ENCODE data around the gene TLK2.
A peak's percentile ranks its signal among the peaks of the same experiment; 100 is the strongest.
"Not testable (repeated sequence)": the region's sequence is repeated elsewhere in the genome, so short reads cannot be mapped to it uniquely, and the experiment has no call there.

Gene TLK2

DNA sequence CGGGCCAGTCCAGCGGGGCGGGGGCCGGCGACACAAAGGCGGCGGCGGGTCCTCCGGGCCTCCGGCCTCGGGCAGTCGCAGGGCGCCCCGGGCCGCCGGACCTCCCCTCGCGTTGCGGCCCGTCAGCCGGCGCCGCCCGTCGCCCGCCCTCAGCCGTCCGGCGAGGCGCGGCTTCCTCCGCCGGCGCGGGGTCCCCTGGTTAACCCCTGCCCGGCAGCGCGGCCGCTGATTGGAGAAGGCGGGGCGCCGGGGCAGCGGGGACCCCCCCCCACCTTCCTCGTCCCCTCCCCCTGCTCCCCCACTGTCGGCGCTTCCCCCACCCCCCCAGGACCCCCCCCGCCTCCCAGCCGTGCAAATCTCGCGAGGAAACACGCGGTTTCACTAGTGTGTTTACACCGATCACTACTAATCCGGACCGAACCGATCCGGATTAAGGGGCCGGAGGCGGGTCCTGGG is at the start of gene TLK2:
Gene TLK2, plus strand, starts transcription at position 402 of the 456 bp plus-strand sequence. CDS start 2,301 bp downstream, outside the sequence.
- peaks cover 28% of the 10 kb centered on the region for H3K4me1 ChIP-seq (ENCODE audit: insufficient read depth, low read length)
- ATAC-seq (ENCODE audit: insufficient read depth, low read depth) (peak; percentile 86), DNase-seq (peak; percentile 84)
- peaks cover 16% of the 10 kb centered on the region for H3K36me3 ChIP-seq (ENCODE audit: insufficient read depth, low read length)
- H3K79me2 ChIP-seq (ENCODE audit: insufficient read depth, low read length) = peaks cover 61% of the 10 kb centered on the region
- no peaks in the 10 kb centered on the region for H3K27me3 ChIP-seq (ENCODE audit: insufficient read depth, low read length, poor library complexity)
- peak within 1 kb of the TSS; percentile 58 to 69; a peak in 3 of 4 replicates for H3K4me3 ChIP-seq (ENCODE audit: low read depth in 1 of 2, low read length in 2 of 2)
- TF ChIP-seq, protein P1, sequence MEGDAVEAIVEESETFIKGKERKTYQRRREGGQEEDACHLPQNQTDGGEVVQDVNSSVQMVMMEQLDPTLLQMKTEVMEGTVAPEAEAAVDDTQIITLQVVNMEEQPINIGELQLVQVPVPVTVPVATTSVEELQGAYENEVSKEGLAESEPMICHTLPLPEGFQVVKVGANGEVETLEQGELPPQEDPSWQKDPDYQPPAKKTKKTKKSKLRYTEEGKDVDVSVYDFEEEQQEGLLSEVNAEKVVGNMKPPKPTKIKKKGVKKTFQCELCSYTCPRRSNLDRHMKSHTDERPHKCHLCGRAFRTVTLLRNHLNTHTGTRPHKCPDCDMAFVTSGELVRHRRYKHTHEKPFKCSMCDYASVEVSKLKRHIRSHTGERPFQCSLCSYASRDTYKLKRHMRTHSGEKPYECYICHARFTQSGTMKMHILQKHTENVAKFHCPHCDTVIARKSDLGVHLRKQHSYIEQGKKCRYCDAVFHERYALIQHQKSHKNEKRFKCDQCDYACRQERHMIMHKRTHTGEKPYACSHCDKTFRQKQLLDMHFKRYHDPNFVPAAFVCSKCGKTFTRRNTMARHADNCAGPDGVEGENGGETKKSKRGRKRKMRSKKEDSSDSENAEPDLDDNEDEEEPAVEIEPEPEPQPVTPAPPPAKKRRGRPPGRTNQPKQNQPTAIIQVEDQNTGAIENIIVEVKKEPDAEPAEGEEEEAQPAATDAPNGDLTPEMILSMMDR (IDR thresholded peaks at IDR 0.05; ENCODE audit: borderline replicate concordance, extremely low read depth, low read length, poor library complexity, severe bottlenecking) = no peak
- TF ChIP-seq EZH2 (IDR thresholded peaks at IDR 0.05; ENCODE audit: borderline replicate concordance, low read depth, low read length, severe bottlenecking) = no peak
- peaks cover 8% of the 10 kb centered on the region; the same call in 1 of the 2 replicates for H4K20me1 ChIP-seq (ENCODE audit: insufficient read depth, low read length)
- peak within 1 kb of the TSS; percentile 64 for H2AFZ ChIP-seq (ENCODE audit: low read depth, low read length)
- H3K4me2 ChIP-seq (ENCODE audit: insufficient read depth, low read length) = peak within 1 kb of the TSS; percentile 72
- peak within 1 kb of the TSS; percentile 78 for H3K27ac ChIP-seq (ENCODE audit: low read length)
- peak within 1 kb of the TSS; percentile 81 for H3K9ac ChIP-seq (ENCODE audit: low read depth, low read length)
- H3K9me3 ChIP-seq (ENCODE audit: insufficient read depth, low read length, severe bottlenecking) = no peaks in the 10 kb centered on the region

DNA sequence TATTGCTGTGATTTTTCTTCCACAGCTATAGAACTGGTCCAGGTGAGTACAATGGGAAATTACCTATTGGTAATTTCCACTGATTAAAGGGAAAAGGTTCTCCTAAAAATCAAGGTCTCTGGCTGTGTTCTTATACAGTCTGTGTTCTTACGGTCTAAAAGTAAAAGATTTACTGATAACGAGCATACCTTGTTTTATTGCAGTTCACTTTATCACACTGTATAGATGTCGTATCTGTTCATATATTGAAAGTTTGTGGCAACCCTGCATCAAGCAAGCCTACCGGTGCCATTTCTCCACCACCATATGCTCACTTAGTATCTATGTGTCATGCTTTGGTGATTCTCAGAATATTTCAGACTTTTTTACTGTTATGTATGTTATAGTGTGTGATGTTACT is 43.4 kb upstream of the TLK2 start:
- not testable (repeated sequence) for H3K27ac ChIP-seq (ENCODE audit: low read length); DNase-seq; H3K27me3 ChIP-seq (ENCODE audit: insufficient read depth, low read length, poor library complexity); H3K9me3 ChIP-seq (ENCODE audit: insufficient read depth, low read length, severe bottlenecking); H3K79me2 ChIP-seq (ENCODE audit: insufficient read depth, low read length); ATAC-seq (ENCODE audit: insufficient read depth, low read depth); H3K4me3 ChIP-seq (ENCODE audit: low read depth in 1 of 2, low read length in 2 of 2); H4K20me1 ChIP-seq (ENCODE audit: insufficient read depth, low read length); H3K4me1 ChIP-seq (ENCODE audit: insufficient read depth, low read length); H3K9ac ChIP-seq (ENCODE audit: low read depth, low read length); H2AFZ ChIP-seq (ENCODE audit: low read depth, low read length); H3K4me2 ChIP-seq (ENCODE audit: insufficient read depth, low read length)
- H3K36me3 ChIP-seq (ENCODE audit: insufficient read depth, low read length) = peaks cover 14% of the 10 kb centered on the region; the same call in 1 of the 2 replicates

DNA sequence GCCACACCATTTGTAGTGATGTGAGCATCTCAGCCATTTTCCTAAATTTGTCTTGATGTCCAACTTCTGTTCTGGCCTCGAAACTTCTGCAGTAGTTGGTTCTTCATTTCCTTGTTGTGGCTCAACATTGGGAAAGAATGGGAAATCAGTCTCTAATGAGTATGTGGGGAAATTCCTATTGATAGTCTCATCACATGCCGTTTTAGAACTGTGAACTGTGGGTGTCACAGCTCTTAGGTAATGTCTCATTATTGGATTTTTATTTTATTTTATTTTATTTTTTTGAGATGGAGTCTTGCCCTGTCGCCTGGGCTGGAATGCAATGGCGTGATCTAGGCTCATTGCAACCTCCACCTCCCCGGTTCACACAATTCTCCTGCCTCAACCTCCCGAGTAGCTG is 37.4 kb upstream of the TLK2 start:
- H3K36me3 ChIP-seq (ENCODE audit: insufficient read depth, low read length) = peaks cover 42% of the 10 kb centered on the region; the same call in 1 of the 2 replicates
- not testable (repeated sequence) for DNase-seq; H3K27ac ChIP-seq (ENCODE audit: low read length); H3K4me2 ChIP-seq (ENCODE audit: insufficient read depth, low read length); H3K9me3 ChIP-seq (ENCODE audit: insufficient read depth, low read length, severe bottlenecking); H3K4me1 ChIP-seq (ENCODE audit: insufficient read depth, low read length); H3K4me3 ChIP-seq (ENCODE audit: low read depth in 1 of 2, low read length in 2 of 2); H2AFZ ChIP-seq (ENCODE audit: low read depth, low read length); H3K9ac ChIP-seq (ENCODE audit: low read depth, low read length); H4K20me1 ChIP-seq (ENCODE audit: insufficient read depth, low read length); H3K27me3 ChIP-seq (ENCODE audit: insufficient read depth, low read length, poor library complexity); ATAC-seq (ENCODE audit: insufficient read depth, low read depth); H3K79me2 ChIP-seq (ENCODE audit: insufficient read depth, low read length)

DNA sequence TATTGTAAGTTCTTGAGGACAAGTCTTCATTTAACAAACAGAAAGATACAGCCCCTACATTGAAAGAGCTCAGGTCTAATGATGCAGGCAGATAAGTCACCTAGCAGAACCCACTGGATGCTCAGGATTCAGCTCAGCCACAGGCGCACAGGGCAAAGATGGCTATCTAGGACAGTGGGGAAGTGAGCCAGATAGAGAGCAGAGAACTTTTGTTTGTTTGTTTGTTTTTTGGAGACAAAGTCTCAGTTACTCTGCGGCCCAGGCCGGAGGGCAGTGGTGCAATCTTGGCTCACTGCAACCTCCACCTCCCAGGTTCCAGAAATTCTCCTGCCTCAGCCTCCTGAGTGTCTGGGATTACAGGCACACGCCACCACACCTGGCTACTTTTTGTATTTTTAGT is 34.6 kb upstream of the TLK2 start:
- no peak overlapping the region for H3K9ac ChIP-seq (ENCODE audit: low read depth, low read length)
- H3K4me3 ChIP-seq (ENCODE audit: low read depth in 1 of 2, low read length in 2 of 2) = no peak overlapping the region
- H3K9me3 ChIP-seq (ENCODE audit: insufficient read depth, low read length, severe bottlenecking) = no peaks in the 10 kb centered on the region
- TF ChIP-seq, protein P1 (IDR thresholded peaks at IDR 0.05; ENCODE audit: borderline replicate concordance, extremely low read depth, low read length, poor library complexity, severe bottlenecking) = no peak
- no peak for TF ChIP-seq EZH2 (IDR thresholded peaks at IDR 0.05; ENCODE audit: borderline replicate concordance, low read depth, low read length, severe bottlenecking)
- H3K36me3 ChIP-seq (ENCODE audit: insufficient read depth, low read length) = peaks cover 57% of the 10 kb centered on the region
- no peak for DNase-seq
- no peak overlapping the region for H3K4me2 ChIP-seq (ENCODE audit: insufficient read depth, low read length)
- H3K27me3 ChIP-seq (ENCODE audit: insufficient read depth, low read length, poor library complexity) = no peaks in the 10 kb centered on the region
- no peak overlapping the region for H2AFZ ChIP-seq (ENCODE audit: low read depth, low read length)
- H3K4me1 ChIP-seq (ENCODE audit: insufficient read depth, low read length) = no peaks in the 10 kb centered on the region
- no peaks in the 10 kb centered on the region for H3K79me2 ChIP-seq (ENCODE audit: insufficient read depth, low read length)
- H4K20me1 ChIP-seq (ENCODE audit: insufficient read depth, low read length) = no peaks in the 10 kb centered on the region
- no peak for ATAC-seq (ENCODE audit: insufficient read depth, low read depth)
- no peak overlapping the region for H3K27ac ChIP-seq (ENCODE audit: low read length)

DNA sequence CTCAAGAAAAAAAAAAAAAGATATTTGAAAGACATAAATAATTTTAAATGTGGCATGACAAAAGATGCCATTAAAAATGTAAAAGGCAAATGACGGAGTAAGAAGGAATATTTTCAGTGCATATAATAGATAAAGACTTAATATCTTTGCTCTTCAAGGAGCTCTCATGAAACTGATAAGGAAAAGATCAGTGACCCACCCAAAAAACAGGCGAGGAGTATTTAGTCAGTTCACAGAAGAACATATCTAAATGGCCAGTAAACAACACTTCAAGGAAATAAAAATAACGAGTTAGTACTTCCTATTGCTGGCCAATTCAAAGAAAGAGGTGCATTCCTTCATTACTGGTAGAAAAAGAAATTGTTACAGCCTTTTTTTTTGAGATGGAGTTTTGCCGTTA is 32.8 kb upstream of the TLK2 start:
- not testable (repeated sequence) for H3K27me3 ChIP-seq (ENCODE audit: insufficient read depth, low read length, poor library complexity); H3K4me2 ChIP-seq (ENCODE audit: insufficient read depth, low read length); DNase-seq; H3K4me3 ChIP-seq (ENCODE audit: low read depth in 1 of 2, low read length in 2 of 2); H3K9me3 ChIP-seq (ENCODE audit: insufficient read depth, low read length, severe bottlenecking); H3K79me2 ChIP-seq (ENCODE audit: insufficient read depth, low read length); H3K9ac ChIP-seq (ENCODE audit: low read depth, low read length); ATAC-seq (ENCODE audit: insufficient read depth, low read depth); H3K27ac ChIP-seq (ENCODE audit: low read length); H3K4me1 ChIP-seq (ENCODE audit: insufficient read depth, low read length); H4K20me1 ChIP-seq (ENCODE audit: insufficient read depth, low read length); H2AFZ ChIP-seq (ENCODE audit: low read depth, low read length)
- H3K36me3 ChIP-seq (ENCODE audit: insufficient read depth, low read length) = peaks cover 53% of the 10 kb centered on the region

DNA sequence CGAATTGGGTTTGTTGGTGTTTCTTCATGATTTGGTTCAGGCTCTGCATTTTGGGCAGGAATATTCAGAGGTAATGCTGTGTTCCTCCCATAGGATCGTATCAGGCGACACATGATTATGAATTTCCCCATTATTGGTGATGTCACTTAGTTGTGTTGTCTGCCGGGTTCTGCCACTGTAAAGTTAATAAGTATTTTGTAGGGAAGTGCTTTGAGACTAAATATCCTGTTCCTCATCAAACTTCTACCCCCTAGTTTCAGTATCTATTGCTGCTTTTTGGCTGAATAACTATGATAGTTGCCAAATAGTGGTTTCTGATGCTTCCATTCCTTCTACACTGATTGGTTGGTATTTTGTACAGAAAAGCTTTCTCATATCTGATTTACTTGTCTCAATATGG is 26.4 kb upstream of the TLK2 start:
- not testable (repeated sequence) for H3K27ac ChIP-seq (ENCODE audit: low read length); H4K20me1 ChIP-seq (ENCODE audit: insufficient read depth, low read length); H2AFZ ChIP-seq (ENCODE audit: low read depth, low read length); H3K27me3 ChIP-seq (ENCODE audit: insufficient read depth, low read length, poor library complexity); H3K4me3 ChIP-seq (ENCODE audit: low read depth in 1 of 2, low read length in 2 of 2); H3K9ac ChIP-seq (ENCODE audit: low read depth, low read length); H3K9me3 ChIP-seq (ENCODE audit: insufficient read depth, low read length, severe bottlenecking); H3K79me2 ChIP-seq (ENCODE audit: insufficient read depth, low read length); ATAC-seq (ENCODE audit: insufficient read depth, low read depth); DNase-seq; H3K4me2 ChIP-seq (ENCODE audit: insufficient read depth, low read length); H3K4me1 ChIP-seq (ENCODE audit: insufficient read depth, low read length)
- peaks cover 13% of the 10 kb centered on the region for H3K36me3 ChIP-seq (ENCODE audit: insufficient read depth, low read length)

DNA sequence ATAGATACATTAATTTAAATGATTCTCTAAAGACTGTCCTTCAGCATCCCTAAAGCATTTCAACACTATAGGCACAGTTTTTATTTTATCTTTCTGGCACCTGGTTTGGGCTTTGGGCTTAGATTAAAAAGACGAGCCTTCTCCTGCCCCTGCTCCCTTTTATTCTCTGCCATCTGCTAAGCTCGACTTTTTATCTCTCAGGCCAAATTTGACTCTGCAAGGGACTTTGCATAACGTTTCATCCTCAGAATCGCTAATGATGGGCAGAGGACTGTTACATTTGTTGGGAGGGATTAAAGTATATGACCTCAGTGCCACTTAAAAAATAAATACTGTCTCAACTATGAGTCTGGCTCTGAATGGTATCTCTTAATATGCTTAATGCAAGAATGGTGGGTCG is 25.6 kb upstream of the TLK2 start:
- H3K27me3 ChIP-seq (ENCODE audit: insufficient read depth, low read length, poor library complexity); H4K20me1 ChIP-seq (ENCODE audit: insufficient read depth, low read length); H2AFZ ChIP-seq (ENCODE audit: low read depth, low read length); ATAC-seq (ENCODE audit: insufficient read depth, low read depth); DNase-seq; H3K79me2 ChIP-seq (ENCODE audit: insufficient read depth, low read length); H3K4me1 ChIP-seq (ENCODE audit: insufficient read depth, low read length); H3K4me2 ChIP-seq (ENCODE audit: insufficient read depth, low read length); H3K9me3 ChIP-seq (ENCODE audit: insufficient read depth, low read length, severe bottlenecking); H3K4me3 ChIP-seq (ENCODE audit: low read depth in 1 of 2, low read length in 2 of 2); H3K27ac ChIP-seq (ENCODE audit: low read length); H3K9ac ChIP-seq (ENCODE audit: low read depth, low read length); H3K36me3 ChIP-seq (ENCODE audit: insufficient read depth, low read length): not testable (repeated sequence)
